Measurements from ENCODE around the gene PARD3.

DNA sequence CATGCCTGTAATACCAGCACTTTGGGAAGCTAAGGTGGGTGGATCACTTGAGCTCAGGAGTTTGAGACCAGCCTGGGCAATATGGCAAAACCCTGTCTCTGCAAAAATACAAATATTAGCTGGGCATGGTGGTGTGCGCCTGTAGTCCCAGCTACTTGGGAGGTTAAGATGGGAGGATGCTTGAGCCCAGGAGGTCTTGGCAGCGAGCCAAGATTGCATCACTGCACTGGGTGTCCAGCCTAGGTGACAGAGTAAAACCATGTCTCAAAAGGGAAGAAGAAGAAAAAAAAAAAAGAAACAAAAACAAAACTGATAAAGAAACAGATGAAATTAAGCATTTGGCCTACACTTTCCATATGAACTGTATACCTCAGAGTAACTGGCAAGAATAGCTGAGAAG lies 319.2 kb downstream of the PARD3 start:
- no peak for TF ChIP-seq POLR2A (IDR thresholded peaks at IDR 0.05; ENCODE audit: low read length)
- TF ChIP-seq, protein P1, sequence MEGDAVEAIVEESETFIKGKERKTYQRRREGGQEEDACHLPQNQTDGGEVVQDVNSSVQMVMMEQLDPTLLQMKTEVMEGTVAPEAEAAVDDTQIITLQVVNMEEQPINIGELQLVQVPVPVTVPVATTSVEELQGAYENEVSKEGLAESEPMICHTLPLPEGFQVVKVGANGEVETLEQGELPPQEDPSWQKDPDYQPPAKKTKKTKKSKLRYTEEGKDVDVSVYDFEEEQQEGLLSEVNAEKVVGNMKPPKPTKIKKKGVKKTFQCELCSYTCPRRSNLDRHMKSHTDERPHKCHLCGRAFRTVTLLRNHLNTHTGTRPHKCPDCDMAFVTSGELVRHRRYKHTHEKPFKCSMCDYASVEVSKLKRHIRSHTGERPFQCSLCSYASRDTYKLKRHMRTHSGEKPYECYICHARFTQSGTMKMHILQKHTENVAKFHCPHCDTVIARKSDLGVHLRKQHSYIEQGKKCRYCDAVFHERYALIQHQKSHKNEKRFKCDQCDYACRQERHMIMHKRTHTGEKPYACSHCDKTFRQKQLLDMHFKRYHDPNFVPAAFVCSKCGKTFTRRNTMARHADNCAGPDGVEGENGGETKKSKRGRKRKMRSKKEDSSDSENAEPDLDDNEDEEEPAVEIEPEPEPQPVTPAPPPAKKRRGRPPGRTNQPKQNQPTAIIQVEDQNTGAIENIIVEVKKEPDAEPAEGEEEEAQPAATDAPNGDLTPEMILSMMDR (IDR thresholded peaks at IDR 0.05) = no peak

Measured in A549 (cell line).